HT1080 (cell line): Measurements from ENCODE around the gene KDM2B. TPM values are rescaled to one million over a fixed set of nuclear protein-coding genes. Genes with fewer than 3 reads are reported as not detected.
"Not testable (repeated sequence)": the region's sequence is repeated elsewhere in the genome, so short reads cannot be mapped to it uniquely, and the experiment has no call there.

ENCODE experiments used
- DNase-seq: peaks from one replicate; pipeline ENCODE4 v3.0.0-alpha.2; 2015; ENCODE audit warnings: low read depth
- total RNA-seq: library from RNA; depleted of rRNA; stranded (reverse); fragments of >200 nt; shearing (Covaris generic); gene quantifications from 2 replicates; pipeline ENCODE4 v1.2.3, GENCODE V29; 2014

Gene KDM2B
- total RNA-seq, 1 experiment from 2014 or later, result 39.2 TPM

DNA sequence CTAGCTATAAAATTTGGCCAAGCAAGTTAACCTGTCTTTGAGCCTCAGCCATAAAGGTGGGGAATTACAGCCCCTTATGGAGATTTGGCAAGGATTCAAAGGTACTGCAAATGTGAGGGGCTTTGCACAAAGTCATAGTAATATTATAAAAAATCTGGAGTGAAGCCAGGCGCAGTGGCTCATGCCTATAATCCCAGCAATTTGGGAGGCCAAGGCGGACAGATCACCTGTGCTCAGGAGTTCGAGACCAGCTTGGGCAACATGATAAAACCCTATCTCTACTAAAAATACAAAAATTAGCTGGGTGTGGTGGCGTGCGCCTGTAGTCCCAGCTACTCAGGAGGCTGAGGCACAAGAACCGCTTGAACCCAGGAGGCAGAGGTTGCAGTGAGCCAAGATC is 4.1 kb upstream of the KDM2B start:
- DNase-seq, result not testable (repeated sequence)

DNA sequence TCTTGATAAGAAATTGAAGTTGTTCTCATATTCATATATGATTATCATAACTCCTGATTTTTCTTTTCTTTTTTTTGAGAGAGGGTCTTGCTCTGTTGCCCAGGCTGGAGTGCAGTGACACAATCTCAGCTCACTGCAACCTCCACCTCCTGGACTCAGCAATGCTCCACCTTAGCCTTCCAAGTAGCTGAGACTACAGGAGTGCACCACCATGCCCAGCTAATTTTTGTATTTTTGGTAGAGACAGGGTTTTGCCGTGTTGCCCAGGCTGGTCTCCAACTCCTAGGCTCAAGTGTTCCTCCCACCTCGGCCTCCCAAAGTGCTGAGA is 2.5 kb upstream of the KDM2B start:
- DNase-seq, result not testable (repeated sequence)

GRCh38 chr12:121582583-121583333 is 1.9 kb upstream of the KDM2B start:
- no peak for DNase-seq

GRCh38 chr12:121581686-121582429 is 1.0 kb upstream of the KDM2B start:
- DNase-seq, result no peak

DNA sequence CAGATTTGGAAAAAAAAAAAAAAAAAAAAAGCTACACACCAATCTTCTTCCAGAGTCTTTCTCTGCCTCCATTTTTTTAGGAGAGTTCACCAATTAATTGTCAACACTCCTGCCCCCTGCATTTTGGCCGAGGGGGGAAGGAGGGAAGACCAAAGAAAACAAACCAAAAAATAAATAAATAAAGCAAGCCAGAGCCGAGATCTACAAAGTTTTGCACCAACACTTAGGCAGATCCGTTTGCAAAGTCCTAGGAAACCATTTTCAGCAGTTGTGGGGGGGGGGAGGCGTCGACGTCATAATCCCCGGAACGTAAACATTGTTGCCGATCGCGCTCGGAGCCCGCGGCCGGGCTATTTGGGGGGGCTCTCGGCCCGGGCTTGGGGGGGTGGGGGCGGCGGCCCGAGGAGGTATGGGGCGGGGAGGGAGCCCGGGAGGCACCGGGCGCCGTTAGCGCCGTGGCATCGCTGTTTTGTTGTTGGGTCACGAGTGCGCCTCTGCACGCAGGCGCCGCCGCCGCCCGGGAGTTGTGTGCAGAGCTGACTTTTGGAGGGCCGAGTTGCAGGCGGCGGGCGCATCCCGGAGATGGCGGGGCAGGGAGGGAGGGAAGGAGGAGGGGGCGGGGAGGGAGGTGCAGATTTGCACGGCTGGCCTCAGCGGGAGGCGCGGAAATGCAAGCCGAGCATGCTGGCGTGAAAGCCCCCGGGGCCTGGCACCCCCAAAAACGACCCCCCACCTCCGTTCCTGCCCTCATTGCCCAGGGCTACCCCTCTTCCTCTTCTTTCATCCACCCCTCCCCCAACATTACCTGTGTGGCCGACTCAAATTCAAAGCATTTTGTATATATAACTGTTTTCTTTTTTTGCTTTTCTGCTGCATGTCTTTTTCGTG is 598 bp downstream of the KDM2B start:
- DNase-seq, result peak; percentile 30

GRCh38 chr12:121579190-121579791 is 1.5 kb downstream of the KDM2B start:
- no peak for DNase-seq

GRCh38 chr12:121578230-121579189 is 2.3 kb downstream of the KDM2B start:
- no peak for DNase-seq

- no peak for DNase-seq
Measured at GRCh38 chr12:121577443-121578180, 3.2 kb downstream of the KDM2B start.

DNA sequence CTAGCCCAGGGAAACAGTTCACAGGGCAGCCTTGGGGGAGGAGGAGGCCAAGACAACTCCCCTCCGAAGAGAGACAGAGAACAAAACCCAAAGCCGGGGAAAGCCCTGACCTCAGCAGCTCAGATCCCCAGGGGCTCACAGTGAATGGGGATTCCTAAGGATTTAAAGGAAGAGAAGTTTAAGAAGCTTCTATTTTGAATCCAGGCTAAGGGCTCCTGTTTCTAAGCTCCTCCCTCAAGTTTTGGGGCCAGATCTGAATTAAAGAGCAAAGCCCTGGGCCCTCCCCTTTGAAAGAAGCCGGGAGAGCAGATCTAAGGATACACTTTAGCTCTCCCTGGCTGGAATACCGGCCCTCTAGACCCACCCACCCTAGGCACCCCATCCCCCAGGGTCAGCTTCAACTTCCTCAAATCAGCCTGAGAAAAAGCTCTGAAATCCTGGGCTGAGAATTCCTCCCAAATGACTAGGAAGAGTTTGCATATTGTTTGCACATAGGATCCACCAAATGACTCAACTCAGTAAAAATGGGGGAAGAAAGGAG is 3.9 kb downstream of the KDM2B start:
- DNase-seq, result peak; percentile 79

GRCh38 chr12:121575952-121576625 is 4.7 kb downstream of the KDM2B start:
- DNase-seq, result no peak

- no peak for DNase-seq
Measured at GRCh38 chr12:121575051-121575450, 5.8 kb downstream of the KDM2B start.

DNA sequence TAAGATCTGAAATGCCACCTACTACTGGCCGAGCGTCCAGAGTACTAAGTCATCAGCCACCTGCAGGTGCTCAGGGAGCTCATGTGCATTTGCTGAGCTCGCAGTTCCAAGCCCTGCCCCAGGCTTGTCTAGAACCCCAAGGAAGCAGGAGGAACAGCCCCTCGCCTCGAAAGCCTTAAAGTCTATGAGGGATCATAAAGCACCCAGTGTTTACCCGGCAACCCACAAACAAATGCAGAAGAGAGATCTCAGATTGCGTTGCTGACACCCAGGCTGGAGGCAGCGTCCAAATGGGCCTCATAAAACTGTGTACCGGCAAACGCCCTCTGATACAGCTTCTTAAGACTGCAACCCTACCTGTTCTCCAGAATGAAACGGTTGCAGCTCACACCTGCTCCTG is 6.8 kb downstream of the KDM2B start:
- no peak for DNase-seq

DNA sequence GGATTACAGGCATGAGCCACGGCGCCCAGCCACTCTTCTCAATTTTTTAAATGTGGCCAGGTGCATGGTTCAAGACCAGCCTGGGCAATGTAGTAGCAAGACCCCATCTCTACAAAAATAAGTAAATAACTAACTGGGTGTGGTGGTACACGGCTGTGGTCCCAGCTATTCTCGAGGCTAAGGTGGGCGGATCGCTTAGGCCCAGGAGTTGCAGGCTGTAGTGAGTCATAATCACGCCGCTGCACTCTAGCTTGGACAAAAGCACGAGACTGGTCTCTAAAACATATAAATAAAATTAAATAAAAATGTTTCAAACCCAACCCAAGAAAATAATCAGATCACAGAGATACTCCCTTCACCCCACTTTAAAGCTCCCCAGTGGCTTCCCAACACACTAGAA is 8.9 kb downstream of the KDM2B start:
- no peak for DNase-seq

DNA sequence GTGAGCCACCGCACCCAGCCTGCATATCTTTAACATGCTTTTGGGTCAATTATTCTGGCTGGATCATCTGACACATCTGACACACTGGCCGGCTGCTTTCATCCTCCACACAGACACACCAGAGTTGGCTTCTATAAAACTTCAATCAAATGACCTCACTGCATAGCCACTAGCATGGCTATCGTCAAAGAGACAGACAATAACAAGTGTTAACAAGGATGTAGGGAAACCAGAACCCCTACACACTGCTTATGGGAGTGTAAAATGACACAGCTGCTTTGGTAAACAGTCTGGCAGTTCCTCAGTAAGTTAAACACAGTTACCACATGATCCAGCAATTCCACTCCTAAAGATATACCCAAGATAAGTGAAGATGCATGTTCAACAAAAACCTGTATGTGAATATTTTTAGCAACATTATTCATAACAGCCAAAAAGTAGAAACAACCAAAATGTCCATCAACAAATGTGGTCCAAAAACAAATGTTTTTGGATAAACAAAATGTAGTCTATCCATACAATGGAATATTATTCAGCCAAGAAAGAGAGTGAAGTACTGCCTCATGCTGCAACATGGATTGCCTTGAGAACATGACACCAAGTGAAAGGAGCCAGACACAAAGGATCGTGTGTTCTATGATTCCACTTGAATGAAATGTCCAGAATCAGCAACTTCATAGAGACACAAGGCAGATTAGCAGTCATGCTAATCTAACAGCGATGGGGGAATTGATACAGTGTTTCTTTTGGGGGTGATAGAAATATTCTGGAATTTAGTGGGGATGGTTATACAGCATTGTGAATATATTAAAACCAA is 10.1 kb downstream of the KDM2B start:
- DNase-seq, result peak; percentile 19

DNA sequence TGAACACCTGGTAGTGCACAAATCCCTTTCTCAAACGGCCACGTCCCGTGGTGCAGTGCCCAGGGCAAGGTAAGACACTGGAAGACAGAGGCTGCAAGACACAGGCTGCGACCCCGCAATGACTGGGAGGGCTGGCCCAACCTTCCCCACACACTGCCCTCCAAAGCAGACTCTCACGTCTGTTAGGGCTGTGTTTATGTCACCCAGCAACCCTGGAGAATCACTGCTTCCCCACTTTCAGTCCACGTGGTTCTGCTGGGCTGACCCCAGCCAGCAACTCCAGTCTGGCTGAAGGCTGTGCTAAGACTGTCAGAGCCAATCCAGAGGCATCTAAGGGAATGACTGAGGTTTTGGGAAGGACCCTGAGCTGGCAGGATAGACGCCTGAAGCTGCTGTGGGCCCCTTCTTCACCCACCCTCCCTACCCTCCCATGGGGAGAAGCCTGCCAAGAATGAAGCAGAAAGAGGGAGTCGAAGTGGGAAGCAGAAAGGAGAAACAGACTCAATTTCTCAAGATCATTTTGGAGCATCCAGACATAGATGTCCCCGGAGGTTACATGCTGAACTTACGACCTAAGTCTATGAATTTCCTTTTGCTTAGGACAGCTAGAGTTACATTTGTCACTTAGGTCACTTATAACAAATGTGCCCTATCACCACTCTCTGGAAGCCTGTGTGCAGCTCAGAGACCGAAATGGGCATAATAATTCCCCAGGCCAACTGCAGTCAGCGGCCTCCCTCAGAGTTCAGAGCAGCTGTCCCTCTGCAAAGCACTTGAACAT is 11.7 kb downstream of the KDM2B start:
- no peak for DNase-seq

DNA sequence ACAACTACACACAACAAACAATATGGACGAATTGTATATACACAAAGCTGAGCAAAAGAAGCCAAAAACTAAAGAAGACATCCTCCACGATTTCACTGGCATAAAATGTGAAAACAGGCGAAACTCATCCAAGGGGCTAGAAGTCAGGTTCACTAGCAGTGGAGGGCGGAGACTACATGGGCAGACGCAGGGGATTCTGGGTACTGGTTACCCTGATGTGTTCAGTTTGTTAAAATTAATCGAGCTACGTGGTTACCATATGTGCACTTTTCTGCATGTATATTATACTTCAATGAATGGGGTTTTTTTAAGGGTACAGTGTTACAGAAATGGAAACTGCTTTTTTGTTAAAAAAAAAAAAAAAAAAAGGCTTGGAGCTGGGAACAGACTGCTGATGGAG is 12.3 kb downstream of the KDM2B start:
- DNase-seq, result no peak

DNA sequence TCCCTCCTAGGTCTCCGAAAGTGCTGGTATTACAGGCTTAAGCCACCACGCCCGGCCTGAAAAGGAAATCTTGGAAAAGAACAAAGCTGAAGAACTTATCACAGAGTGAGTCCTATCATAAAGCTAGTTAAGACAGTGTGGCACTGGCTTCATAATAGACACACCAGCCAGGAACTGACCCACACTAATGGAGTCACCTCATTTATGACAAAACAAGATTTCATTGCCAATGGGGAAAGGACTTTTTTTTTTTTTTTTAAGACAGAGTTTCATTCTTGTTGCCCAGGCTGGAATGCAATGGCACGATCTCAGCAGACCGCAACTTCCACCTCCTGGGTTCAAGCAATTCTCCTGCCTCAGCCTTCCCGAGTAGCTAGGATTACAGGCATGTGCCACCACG is 15.7 kb downstream of the KDM2B start:
- DNase-seq, result no peak
